Heart left ventricle (tissue), 16 donors: ENCODE measurements around the gene ASCL5. TPM values are rescaled to one million over a fixed set of nuclear protein-coding genes. Genes with fewer than 3 reads are reported as not detected.

Experiments used
- ATAC-seq, 4 donors: fragments of 200-7000 bp; cut with Tn5 transposase; one replicate each; pipeline ENCODE4 v1.9.1; 2020 to 2022; ENCODE audit warnings: moderate library complexity in 4 of 4, mild to moderate bottlenecking in 3 of 4, moderate number of reproducible peaks in 1 of 4
- DNase-seq, 5 donors: peaks; one replicate each; pipeline ENCODE4 v3.0.0-alpha.2; 2020
- H3K27ac ChIP-seq, 12 donors: fragments of 200-600 bp; sonication (generic) in 4 of 12; one replicate each; pipeline versions ENCODE4 v1.5.0 to v1.8.0; 2016 to 2022; ENCODE audit warnings: mild to moderate bottlenecking in 2 of 12
- H3K27me3 ChIP-seq, 9 donors: fragments of 200-600 bp; sonication (generic) in 2 of 9; one replicate each; pipeline versions ENCODE4 v1.5.1 to v1.8.0; 2016 to 2022; ENCODE audit warnings: mild to moderate bottlenecking in 3 of 9
- H3K36me3 ChIP-seq, 9 donors: fragments of 200-600 bp; sonication (generic) in 2 of 9; one replicate each; pipeline versions ENCODE4 v1.5.0 to v1.8.0; 2018 to 2022; ENCODE audit warnings: mild to moderate bottlenecking in 2 of 9
- H3K4me1 ChIP-seq, 12 donors: fragments of 200-600 bp; sonication (generic) in 4 of 12; one replicate each; pipeline versions ENCODE4 v1.5.0 to v1.8.0; 2016 to 2022; ENCODE audit warnings: mild to moderate bottlenecking in 3 of 12
- H3K4me3 ChIP-seq, 12 donors: fragments of 200-600 bp; sonication (generic) in 4 of 12; one replicate each; pipeline versions ENCODE4 v1.5.0 to v1.8.0; 2017 to 2022; ENCODE audit warnings: mild to moderate bottlenecking in 9 of 12, moderate library complexity in 4 of 12
- H3K9me3 ChIP-seq, 12 donors: fragments of 200-600 bp; sonication (generic) in 4 of 12; one replicate each; pipeline versions ENCODE4 v1.5.0 to v1.8.0; 2016 to 2022; ENCODE audit warnings: mild to moderate bottlenecking in 1 of 12
- POLR2A ChIP-seq, 2 donors: fragments of 450-650 bp; IDR thresholded peaks; one replicate each; pipeline ENCODE4 v1.6.1; 2017; ENCODE audit warnings: antibody characterized with exemption in 2 of 2, mild to moderate bottlenecking in 2 of 2, moderate library complexity in 2 of 2
- WGBS, 4 donors: extraction: QIAGEN DNeasy Blood & Tissue Kit in 2 of 4; methylation state at CpG; one replicate each; pipeline versions ENCODE4 v1.1.5 to v1.1.7; 2013 to 2018; 5-methylcytosine and 5-hydroxymethylcytosine counted together
- intact Hi-C, 10 donors: fragments of 100-400 bp; cut with DNase I; formaldehyde crosslinking; loops; one replicate each; pipeline versions ENCODE4 v1.11.1 to v1.14.2; 2022
- polyA plus RNA-seq, 2 donors: library from polyadenylated mRNA; stranded (reverse); fragments of 200-250 nt; gene quantifications; one replicate each; pipeline ENCODE4 v1.2.3, GENCODE V29; 2013
- total RNA-seq, 9 donors: library from RNA; depleted of rRNA in 2 of 9; stranded (reverse); fragments of >200 nt in 2 of 9; fragmentation: NEBNext Ultra II Directional in 3 of 9; extraction: Animal tissue kit (Norgen Biotek cat#: 25700) in 3 of 9; gene quantifications; one replicate each; pipeline versions ENCODE4 v1.1.0 to v1.2.4, GENCODE V29; 2016 to 2023
- TF ChIP-seq, protein P1 (sequence below), 12 donors: fragments of 200-600 bp; sonication (generic) in 4 of 12; IDR thresholded peaks; one replicate each; pipeline versions ENCODE4 v1.5.0 to v1.8.0; 2018 to 2022; ENCODE audit warnings: antibody characterized with exemption in 12 of 12, mild to moderate bottlenecking in 5 of 12
- donor health status: ischemic (EF 13 %, LVEDD 7.1; RV severe dilation, severe dysfunction).
- donor health status: healthy with polysubstance abuse.
- donor health status: DM: no; HTN: yes; CAD: no.
- donor health status: DM: no; HTN: no; CAD: no.
- donor health status: ischemic (EF 25% LVEDD 6.9; RV normal size, moderate dysfunction).
- donor health status: ischemic (EF 25% LVEDD 5.7; RV mildly dilated, moderate dysfunction).
- donor health status: healthy.
- donor health status: DM: yes; HTN: yes; CAD: no.
- donor health status: ischemic (EF 35%, LVEDD 5.7; RV mildly dilated, moderate dysfunction).
- donor health status: nonischemic (EF 11% LVEDD 7.7; RV severe dilation, severe dysfunction).
- donor health status: DM: yes; HTN: yes; CAD: no.
- donor health status: PGD.
- donor health status: ischemic (EF 29% LVEDD 5.4; RV normal size, mild dysfunction).
- donor health status: nonischemic (EF 23%, LVEDD 6.1; RV moderate dilation, normal function).

ASCL5 gene
- total and polyA plus RNA-seq, 11 donors = not detected

DNA sequence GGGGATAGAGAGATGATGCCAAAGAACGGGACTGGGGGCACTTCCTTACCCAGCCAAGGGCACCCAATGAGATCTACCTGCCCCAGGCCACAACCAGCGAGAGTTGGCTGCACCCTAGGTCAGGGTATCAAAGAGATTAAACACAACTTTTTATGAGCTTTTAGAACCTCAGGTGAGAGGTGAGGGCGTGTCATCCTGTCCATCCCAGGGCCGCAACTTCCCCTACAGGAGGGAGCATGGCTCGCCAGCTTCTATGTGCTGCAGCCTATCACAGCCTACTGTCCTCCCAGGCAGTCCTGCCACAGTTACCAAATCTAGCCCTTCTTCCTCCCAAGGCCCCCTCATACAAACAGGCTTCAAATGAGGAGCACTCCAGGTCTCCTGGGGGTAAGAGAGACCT lies 14.4 kb upstream of the ASCL5 start:
- WGBS, 4 donors = 96 to 100% (median 98%) methylated on average over 3 to 5 of the region's 5 CpGs
- H3K4me3 ChIP-seq = no peak overlapping the region
- intact Hi-C loops = no loop called here
- H3K4me1 ChIP-seq = peaks cover 0 to 32% (median 0%) of the 10 kb centered on the region in 12 donors
- H3K9me3 ChIP-seq = no peaks in the 10 kb centered on the region
- DNase-seq (no peak), ATAC-seq (no peak)
- H3K27ac ChIP-seq = no peak overlapping the region
- peaks cover 0 to 86% (median 64%) of the 10 kb centered on the region in 9 donors for H3K36me3 ChIP-seq
- no peaks in the 10 kb centered on the region for H3K27me3 ChIP-seq
- TF ChIP-seq POLR2A (IDR thresholded peaks at IDR 0.05) = no peak
- TF ChIP-seq, protein P1, sequence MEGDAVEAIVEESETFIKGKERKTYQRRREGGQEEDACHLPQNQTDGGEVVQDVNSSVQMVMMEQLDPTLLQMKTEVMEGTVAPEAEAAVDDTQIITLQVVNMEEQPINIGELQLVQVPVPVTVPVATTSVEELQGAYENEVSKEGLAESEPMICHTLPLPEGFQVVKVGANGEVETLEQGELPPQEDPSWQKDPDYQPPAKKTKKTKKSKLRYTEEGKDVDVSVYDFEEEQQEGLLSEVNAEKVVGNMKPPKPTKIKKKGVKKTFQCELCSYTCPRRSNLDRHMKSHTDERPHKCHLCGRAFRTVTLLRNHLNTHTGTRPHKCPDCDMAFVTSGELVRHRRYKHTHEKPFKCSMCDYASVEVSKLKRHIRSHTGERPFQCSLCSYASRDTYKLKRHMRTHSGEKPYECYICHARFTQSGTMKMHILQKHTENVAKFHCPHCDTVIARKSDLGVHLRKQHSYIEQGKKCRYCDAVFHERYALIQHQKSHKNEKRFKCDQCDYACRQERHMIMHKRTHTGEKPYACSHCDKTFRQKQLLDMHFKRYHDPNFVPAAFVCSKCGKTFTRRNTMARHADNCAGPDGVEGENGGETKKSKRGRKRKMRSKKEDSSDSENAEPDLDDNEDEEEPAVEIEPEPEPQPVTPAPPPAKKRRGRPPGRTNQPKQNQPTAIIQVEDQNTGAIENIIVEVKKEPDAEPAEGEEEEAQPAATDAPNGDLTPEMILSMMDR (IDR thresholded peaks at IDR 0.05) = no peak

DNA sequence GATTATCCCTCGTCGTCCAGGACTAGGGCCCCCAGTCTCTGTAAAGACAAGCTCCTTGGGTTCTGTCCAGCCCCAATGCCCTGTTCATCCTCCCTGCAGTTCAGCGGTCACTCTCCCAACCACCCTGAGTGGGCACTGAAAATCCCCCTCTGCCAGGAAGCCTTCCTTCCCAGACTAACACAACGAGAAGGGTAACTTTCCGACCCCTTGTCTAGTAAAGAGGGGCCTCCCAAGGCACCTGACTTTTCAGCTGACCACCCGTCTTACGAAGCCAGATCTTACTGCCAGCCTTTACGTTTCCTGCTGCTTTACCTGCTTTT lies 13.9 kb upstream of the ASCL5 start:
- Histone ChIP-seq H3K27me3 (no peaks in the 10 kb centered on the region), H3K4me1 (peaks cover 0 to 32% (median 0%) of the 10 kb centered on the region in 12 donors), H3K36me3 (peaks cover 0 to 84% (median 59%) of the 10 kb centered on the region in 9 donors), H3K9me3 (no peaks in the 10 kb centered on the region), H3K27ac (no peak overlapping the region), H3K4me3 (no peak overlapping the region)
- intact Hi-C loops = no loop called here
- no peak for DNase-seq
- no peak for TF ChIP-seq POLR2A (IDR thresholded peaks at IDR 0.05)
- TF ChIP-seq, protein P1 (IDR thresholded peaks at IDR 0.05) = no peak
- 95 to 98% (median 97%) methylated on average over 8 of the region's 8 CpGs for WGBS, 4 donors
- ATAC-seq = no peak

DNA sequence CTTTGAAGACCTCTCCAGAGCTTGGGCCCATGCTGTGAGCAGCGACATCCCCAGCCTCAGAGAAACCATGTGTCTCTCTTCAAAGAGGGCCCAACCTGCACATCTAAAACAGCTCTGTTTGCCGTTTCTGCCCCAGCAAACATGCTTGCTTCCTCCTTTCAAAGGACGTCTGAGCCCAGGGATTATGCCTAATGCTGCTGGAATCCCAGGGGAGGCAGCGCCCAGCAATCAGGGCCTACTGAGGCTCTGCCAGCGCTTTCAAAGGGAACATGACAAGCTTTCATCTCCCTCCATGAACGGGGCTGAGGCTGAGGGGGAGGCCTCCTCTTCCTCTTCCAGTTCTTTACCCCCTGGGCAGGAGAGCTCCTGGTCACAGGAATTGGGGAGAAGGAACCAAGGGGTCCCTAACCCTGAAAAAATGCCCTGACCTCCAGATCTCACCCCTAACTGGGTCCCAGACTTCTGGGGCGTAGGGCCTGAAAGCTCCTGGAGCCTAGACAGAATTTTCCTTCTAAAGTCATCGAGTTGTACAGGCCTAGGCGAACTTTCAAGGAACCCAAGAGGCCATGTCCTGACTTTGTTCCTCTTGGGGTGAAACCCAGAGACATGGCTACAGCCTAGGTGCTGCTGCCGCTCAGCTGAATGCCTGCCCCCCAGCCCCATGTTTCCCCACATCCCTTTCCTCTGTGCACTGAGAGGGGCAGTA lies 13.4 kb upstream of the ASCL5 start:
- no peak for TF ChIP-seq POLR2A (IDR thresholded peaks at IDR 0.05)
- TF ChIP-seq, protein P1 (IDR thresholded peaks at IDR 0.05) = no peak
- DNase-seq (no peak), ATAC-seq (no peak)
- intact Hi-C loops = no loop called here
- H3K4me1 ChIP-seq = peaks cover 0 to 32% (median 0%) of the 10 kb centered on the region in 12 donors
- H3K27me3 ChIP-seq = no peaks in the 10 kb centered on the region
- no peak overlapping the region for H3K4me3 ChIP-seq
- H3K27ac ChIP-seq = no peak overlapping the region
- peaks cover 0 to 84% (median 58%) of the 10 kb centered on the region in 9 donors for H3K36me3 ChIP-seq
- H3K9me3 ChIP-seq = no peaks in the 10 kb centered on the region
- 85 to 92% (median 89%) methylated on average over 10 of the region's 10 CpGs for WGBS, 4 donors

DNA sequence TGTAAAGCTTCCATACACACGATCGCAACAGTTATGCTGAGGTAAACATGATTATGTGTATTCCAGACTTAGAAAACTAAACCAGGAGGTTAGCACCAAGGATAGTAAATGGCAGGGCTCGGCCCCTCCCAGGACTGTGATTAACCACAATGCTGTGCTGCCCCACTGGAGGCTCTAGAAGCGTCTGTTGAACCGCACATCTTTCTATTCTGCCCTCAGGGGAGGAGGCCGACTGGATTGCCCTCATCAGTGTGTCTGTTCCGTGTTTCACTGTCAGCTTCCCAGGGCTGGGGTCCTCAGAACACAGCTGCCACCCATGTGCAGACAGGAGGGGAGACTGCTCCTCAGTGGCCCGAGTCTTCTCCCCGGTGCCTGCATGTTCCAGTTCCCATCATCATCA lies 12.8 kb upstream of the ASCL5 start:
- peaks cover 0 to 32% (median 0%) of the 10 kb centered on the region in 12 donors for H3K4me1 ChIP-seq
- H3K27me3 ChIP-seq = no peaks in the 10 kb centered on the region
- WGBS, 4 donors = 89 to 97% (median 96%) methylated on average over 9 of the region's 9 CpGs
- no peaks in the 10 kb centered on the region for H3K9me3 ChIP-seq
- intact Hi-C loops = no loop called here
- H3K36me3 ChIP-seq = peaks cover 0 to 84% (median 59%) of the 10 kb centered on the region in 9 donors
- TF ChIP-seq, protein P1 (IDR thresholded peaks at IDR 0.05) = no peak
- no peak for TF ChIP-seq POLR2A (IDR thresholded peaks at IDR 0.05)
- no peak for ATAC-seq
- no peak for DNase-seq
- no peak overlapping the region for H3K27ac ChIP-seq
- H3K4me3 ChIP-seq = no peak overlapping the region
